Kidney epithelial cell (primary cell): ENCODE data around the gene HECA. TPM values are rescaled to one million over a fixed set of nuclear protein-coding genes. Genes with fewer than 3 reads are reported as not detected.

Experiments used
- DNase-seq: peaks from one replicate; pipeline ENCODE4 v3.0.0-alpha.2; 2010; ENCODE audit warnings: low read depth
- H3K27me3 ChIP-seq: 2 replicates; pipeline ENCODE4 v1.6.0; 2011; ENCODE audit warnings: low read length; ENCODE audit not compliant: control insufficient read depth, insufficient read depth
- H3K36me3 ChIP-seq: 2 replicates; pipeline ENCODE4 v1.5.1; 2011; ENCODE audit warnings: low read length; ENCODE audit not compliant: control insufficient read depth, insufficient read depth
- H3K4me3 ChIP-seq: 2 replicates; pipeline ENCODE4 v1.5.1; 2011; ENCODE audit warnings: low read depth, mild to moderate bottlenecking, control low read depth, low read length
- total RNA-seq: library from RNA; depleted of rRNA; stranded (reverse); fragments of >200 nt; gene quantifications from 2 replicates; pipeline ENCODE4 v1.2.3, GENCODE V29; 2015
- TF ChIP-seq, protein P1 (sequence below): IDR thresholded peaks from 2 replicates; pipeline ENCODE4 v1.5.1; 2011; ENCODE audit warnings: mild to moderate bottlenecking, moderate library complexity, low read length, control low read depth, inconsistent platforms; ENCODE audit not compliant: insufficient read depth, poor library complexity, severe bottlenecking

Gene HECA, protein sequence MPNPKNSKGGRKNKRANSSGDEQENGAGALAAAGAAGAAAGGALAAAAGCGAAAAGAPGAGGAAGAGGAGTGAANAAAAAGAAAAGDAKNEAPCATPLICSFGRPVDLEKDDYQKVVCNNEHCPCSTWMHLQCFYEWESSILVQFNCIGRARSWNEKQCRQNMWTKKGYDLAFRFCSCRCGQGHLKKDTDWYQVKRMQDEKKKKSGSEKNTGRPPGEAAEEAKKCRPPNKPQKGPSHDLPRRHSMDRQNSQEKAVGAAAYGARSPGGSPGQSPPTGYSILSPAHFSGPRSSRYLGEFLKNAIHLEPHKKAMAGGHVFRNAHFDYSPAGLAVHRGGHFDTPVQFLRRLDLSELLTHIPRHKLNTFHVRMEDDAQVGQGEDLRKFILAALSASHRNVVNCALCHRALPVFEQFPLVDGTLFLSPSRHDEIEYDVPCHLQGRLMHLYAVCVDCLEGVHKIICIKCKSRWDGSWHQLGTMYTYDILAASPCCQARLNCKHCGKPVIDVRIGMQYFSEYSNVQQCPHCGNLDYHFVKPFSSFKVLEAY
- 15.9 and 18.7 TPM in 2 replicates for total RNA-seq

DNA sequence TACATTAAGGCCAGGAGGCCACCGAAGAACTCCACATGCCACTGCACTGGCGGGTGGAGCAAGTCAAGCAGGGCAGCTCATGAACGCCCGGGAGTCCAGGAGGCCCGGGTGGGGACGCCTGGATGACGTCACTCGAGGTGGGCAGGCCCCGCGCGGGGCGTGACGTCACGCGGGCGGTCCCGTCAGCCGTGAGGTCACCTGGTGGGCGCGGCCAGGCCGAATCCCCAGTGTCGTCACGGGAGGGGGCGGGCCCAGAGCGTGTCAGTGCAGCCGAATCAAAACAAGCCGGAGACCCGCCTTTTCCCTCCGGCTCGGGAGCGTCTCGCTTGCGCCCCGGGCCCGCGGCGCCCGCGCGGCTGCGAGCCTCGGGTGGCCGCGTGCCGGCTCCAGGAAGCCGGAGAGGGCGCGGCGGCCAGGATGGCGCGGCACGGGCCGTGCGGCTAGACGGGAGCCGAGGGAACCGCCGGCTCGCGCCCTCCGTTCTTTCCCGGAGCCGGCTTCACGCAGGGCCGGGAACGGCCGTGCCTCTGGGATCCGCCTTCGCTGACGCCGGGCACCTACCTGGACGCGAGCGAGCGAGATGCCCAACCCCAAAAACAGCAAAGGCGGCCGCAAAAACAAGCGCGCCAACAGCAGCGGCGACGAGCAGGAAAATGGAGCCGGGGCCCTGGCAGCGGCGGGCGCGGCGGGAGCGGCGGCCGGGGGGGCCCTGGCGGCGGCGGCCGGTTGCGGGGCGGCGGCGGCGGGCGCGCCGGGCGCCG, at the start of gene HECA:
Gene HECA (plus strand): TSS at position 264 of the 761 bp plus-strand sequence. CDS start 317 bp downstream, at position 581.
- no peaks in the 10 kb centered on the region for H3K27me3 ChIP-seq
- no peaks in the 10 kb centered on the region for H3K36me3 ChIP-seq
- DNase-seq: peak; percentile 65
- peak within 1 kb of the TSS; percentile 67 for H3K4me3 ChIP-seq
- TF ChIP-seq, protein P1, sequence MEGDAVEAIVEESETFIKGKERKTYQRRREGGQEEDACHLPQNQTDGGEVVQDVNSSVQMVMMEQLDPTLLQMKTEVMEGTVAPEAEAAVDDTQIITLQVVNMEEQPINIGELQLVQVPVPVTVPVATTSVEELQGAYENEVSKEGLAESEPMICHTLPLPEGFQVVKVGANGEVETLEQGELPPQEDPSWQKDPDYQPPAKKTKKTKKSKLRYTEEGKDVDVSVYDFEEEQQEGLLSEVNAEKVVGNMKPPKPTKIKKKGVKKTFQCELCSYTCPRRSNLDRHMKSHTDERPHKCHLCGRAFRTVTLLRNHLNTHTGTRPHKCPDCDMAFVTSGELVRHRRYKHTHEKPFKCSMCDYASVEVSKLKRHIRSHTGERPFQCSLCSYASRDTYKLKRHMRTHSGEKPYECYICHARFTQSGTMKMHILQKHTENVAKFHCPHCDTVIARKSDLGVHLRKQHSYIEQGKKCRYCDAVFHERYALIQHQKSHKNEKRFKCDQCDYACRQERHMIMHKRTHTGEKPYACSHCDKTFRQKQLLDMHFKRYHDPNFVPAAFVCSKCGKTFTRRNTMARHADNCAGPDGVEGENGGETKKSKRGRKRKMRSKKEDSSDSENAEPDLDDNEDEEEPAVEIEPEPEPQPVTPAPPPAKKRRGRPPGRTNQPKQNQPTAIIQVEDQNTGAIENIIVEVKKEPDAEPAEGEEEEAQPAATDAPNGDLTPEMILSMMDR: no peak

DNA sequence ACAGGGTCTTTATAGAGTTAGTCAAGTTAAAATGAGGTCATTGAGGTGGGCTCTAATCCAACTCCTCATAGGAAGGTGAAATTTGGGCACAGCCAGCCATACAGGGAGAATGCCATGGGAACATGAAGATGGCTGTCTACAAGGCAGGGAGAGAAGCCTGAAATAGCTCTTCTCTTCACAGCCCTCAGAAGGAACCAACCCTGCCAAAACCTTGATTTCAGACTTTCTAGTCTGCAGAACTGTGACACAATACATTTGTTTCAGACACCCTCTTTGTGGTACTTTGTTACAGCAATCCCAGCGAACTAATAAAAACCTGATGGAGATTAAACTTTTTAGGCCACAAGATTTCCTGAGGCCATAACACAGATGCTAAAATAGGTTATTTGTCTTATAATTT, 43.1 kb upstream of the HECA start:
- no peak for DNase-seq
- H3K36me3 ChIP-seq: no peaks in the 10 kb centered on the region
- H3K4me3 ChIP-seq: no peak overlapping the region
- TF ChIP-seq, protein P1: no peak
- no peaks in the 10 kb centered on the region for H3K27me3 ChIP-seq

DNA sequence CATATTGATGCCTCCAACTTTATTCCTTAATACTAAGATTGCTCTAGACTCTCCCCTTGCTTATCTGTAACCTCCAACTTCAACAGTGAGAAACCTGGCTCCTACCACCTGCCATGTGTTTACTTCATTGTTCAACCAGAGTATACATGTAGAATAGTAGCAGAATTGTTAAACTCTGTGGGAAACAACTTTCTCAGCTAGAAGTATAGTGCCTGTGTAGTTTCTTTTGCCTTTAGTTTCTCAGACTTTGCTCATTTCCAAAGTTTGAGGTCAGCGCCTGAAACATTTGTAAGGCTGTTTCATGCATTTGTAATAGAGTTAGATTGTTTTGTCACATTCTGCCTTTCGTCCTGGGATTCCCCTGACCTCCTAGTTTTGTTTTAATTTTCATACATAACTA, 34.9 kb upstream of the HECA start:
- no peaks in the 10 kb centered on the region for H3K27me3 ChIP-seq
- no peak overlapping the region for H3K4me3 ChIP-seq
- no peak for DNase-seq
- TF ChIP-seq, protein P1: no peak
- H3K36me3 ChIP-seq: no peaks in the 10 kb centered on the region

DNA sequence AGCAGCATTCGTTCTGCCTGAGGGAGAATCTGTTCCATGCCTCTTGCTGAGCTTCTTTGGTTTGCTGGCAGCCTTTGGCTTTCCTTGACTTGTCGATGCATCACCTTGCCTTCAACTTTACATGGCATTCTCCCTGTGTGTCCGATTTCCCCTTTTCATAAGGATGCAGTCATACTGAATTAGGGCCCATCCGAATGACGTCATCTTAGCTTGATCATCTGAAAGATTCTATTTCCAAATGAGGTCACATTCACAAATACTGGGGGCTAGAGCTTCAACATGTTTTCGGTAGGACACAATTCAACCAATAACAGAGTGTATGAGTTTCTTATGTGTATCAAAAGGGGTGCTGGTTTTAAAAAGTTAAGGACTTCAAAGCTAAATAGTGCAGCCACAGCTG, 27.8 kb upstream of the HECA start:
- Histone ChIP-seq H3K27me3 (no peaks in the 10 kb centered on the region), H3K36me3 (no peaks in the 10 kb centered on the region), H3K4me3 (no peak overlapping the region)
- no peak for DNase-seq
- TF ChIP-seq, protein P1: no peak

DNA sequence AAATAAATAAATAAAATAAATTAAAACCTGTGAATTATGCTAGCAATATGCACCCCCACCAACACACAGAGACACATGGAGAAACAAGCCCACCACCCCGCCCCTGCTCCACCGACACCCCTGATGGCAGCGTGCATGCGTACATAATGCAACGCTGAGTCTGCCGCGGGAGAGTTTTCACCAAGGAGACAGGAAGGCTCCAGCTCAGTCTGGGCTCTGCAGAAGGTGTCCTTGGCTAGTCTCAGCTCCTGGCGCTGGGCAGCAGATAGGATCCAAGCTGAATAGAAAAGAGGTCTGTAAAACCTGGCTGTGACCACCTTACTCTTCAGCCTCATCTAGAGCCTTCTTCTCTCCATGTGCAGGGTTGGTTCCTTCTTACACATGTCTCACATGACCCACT, 26.5 kb upstream of the HECA start:
- Histone ChIP-seq H3K36me3 (no peaks in the 10 kb centered on the region), H3K4me3 (no peak overlapping the region), H3K27me3 (no peaks in the 10 kb centered on the region)
- no peak for DNase-seq
- TF ChIP-seq, protein P1: no peak
